HG02588 (cell line): Measurements from ENCODE around the gene UBE2E2.

Source experiments
- ATAC-seq: cut with Tn5 transposase; IDR thresholded peaks from one replicate; pipeline ENCODE4 v1.9.1; 2021; ENCODE audit warnings: mild to moderate bottlenecking, moderate library complexity; ENCODE audit not compliant: unreplicated experiment

UBE2E2 gene

DNA sequence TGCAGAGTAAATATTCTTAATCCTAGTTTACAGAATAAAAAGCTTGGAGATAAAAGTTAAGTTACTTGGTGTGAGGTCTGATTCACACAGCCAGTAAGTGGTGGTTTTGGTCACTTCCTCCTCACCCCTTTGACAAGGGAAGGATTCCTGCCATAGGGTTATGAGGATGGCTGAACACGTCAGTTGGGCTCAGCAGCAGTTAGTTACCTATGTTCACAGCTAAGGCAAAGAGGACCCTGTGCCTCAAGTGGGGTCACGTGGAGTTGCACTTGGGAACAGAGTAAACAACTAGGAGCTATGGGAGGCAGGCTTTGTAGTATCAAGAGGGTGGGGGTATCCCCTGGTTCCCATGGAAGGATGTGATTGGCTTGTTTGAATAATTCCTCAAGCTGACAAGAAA, 232.2 kb downstream of the UBE2E2 start:
- ATAC-seq: no peak

DNA sequence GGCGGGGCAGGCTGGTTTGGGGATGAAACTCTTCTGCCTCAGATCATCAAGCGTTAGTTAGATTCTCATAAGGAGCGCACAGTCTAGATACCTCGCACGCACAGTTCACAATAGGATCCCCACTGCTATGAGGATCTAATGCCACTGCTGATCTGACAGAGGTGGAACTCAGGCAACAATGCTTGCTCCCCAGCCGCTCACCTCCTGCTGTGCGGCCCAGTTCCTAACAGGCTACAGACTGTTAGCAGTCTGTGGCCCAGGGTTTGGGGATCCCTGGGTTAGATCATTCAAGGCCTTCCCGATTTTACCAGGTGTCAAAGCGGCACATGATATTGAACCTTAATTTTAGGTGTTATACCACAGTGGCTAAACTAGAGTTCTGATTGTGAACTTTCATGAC, 232.8 kb downstream of the UBE2E2 start:
- ATAC-seq: no peak

- ATAC-seq: no peak
Observed at GRCh38 chr3:23437484-23438145, 234.5 kb downstream of the UBE2E2 start.

DNA sequence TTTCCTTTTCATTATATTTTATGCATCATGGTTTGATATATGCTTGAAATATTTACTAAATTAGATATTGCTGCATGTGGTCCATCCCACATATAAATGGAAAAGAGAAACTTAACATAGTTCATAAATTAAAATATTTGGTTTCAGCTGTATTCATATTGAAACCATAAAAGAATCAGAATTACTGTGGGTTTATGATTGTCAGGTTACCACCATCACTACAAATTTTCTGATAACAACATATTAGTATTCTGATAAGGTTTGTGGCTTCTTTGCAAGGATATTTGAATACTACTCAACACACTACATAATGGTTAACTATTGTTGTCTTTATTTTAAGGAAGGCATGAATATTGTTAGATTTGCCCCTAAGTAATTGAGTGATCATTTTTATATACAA, 235.5 kb downstream of the UBE2E2 start:
- no peak for ATAC-seq

DNA sequence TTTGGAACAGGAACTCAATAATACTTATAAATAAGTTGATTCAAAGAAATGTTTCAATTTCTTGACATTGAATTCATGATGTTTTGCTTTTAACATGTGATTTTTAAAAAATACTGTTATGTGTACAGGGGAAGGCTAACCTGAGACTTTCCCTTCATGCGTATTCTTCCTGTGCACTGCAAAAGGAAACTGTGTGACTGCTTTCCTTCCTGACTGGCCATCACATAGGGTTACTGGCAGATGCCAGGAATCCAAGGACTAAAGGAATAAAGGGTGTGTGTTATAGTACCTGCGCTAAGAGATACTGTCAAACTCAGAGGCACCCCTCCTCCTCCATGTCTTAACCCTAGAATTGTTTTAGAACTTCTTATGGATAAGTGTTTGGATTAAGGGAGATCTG, 236.0 kb downstream of the UBE2E2 start:
- ATAC-seq: no peak

- ATAC-seq: no peak
Observed at GRCh38 chr3:23440416-23441294, 237.5 kb downstream of the UBE2E2 start.

GRCh38 chr3:23442598-23443383, 239.7 kb downstream of the UBE2E2 start:
- peak; percentile 62 for ATAC-seq

DNA sequence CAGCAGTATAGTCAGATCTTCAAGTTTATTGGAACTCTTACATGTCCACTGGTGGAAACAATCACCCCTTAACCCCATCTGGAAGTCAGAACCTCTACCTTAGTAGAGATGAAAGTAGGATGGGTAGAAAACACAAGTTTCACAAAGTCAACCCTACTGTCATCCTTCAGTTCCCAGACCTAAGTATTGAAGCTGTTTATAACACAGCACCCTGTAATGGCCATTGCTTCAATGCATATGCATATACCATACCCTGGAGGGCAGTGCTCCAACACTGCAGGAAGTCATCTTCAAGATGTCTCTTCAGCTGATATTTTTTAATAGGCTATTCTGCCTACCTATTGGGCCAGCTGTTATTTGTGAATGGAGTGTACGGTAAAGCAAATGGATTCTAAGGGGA, 241.3 kb downstream of the UBE2E2 start:
- no peak for ATAC-seq

GRCh38 chr3:23446301-23446700, 243.2 kb downstream of the UBE2E2 start:
- no peak for ATAC-seq

DNA sequence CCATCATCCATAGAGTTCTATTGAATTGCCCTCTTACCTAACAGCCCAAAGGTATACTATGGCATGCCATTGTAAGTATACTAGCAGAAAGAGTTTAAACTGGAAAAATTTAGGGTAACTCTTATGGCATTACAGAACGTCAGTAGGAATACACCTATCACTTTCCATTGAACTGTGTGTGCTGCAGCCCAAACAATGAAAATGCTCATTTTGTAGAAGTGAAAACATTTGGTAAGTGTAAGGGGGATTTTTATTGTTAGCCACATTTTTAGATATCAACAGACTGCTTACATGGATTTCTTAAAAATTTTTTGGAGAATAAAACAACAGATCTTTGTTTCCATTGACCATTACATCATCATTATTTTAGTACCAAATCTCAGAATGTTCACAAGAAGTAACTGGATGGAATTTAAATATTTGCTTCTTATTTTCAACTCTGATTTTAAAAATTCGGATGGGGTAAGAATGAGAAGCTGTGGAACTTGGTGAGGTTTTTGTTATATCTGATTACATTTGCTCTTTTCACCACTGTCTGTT, 245.9 kb downstream of the UBE2E2 start:
- no peak for ATAC-seq

- no peak for ATAC-seq
Observed at GRCh38 chr3:23450051-23450450, 246.9 kb downstream of the UBE2E2 start.

GRCh38 chr3:23450806-23451205, 247.7 kb downstream of the UBE2E2 start:
- ATAC-seq: no peak

GRCh38 chr3:23452408-23452807, 249.3 kb downstream of the UBE2E2 start:
- ATAC-seq: no peak

DNA sequence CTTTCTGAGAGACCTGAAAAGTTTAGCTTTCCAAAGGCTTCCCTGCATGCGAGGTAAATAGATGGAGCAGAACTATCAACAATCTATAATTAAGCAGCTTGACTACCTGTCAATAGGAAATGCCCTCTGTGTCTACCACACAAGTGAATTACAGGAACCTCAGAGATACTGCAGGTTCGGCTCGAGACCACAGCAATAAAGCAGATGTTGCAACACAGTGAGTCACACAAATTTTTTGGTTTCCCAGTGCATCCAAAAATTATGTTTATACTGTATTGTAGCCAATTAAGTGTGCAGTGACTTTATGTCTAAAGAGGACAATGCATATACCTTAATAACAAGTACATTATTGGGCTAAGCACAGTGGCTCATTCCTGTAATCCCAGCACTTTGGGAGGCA, 252.0 kb downstream of the UBE2E2 start:
- ATAC-seq: no peak

GRCh38 chr3:23455775-23456174, 252.6 kb downstream of the UBE2E2 start:
- no peak for ATAC-seq

DNA sequence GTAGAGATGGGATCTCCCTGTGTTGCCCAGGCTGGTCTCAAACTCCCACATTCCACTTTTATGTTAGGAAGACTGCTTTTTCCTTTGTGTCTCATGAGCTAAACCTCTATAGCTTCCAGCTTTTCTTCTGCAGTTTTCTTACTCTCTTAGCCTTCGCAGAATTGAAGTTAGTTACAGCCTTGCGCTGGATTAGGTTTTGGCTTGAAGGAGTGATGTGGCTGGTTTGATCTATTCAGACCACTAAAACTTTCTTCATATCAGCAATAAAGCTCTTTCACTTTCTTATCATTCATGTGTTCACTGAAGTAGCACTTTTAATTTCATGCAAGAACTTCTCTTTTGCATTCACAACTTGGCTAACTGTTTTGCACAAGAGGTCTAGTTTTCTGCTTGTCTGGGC, 254.6 kb downstream of the UBE2E2 start:
- ATAC-seq: no peak

DNA sequence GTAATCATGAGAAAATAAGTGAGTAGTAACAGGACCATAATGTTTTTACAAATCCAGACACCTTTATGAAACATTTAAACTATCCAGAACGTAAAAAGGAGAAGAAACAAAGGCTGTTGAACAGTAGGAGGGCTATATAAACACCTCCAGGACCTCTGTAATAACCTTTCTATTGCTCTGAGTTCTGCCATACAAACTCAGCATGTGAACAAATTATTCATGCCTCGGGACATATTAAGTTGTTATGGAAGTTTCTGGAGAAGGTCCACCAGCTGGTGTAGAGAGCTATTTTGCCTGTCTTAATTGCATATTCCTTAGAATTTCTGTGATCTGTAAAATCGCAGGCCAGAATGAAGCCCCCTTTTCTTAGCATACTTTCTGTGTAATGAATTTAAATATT, 256.3 kb downstream of the UBE2E2 start:
- ATAC-seq: no peak

- ATAC-seq: no peak
Observed at GRCh38 chr3:23459889-23460546, 256.9 kb downstream of the UBE2E2 start.

GRCh38 chr3:23461069-23461468, 257.9 kb downstream of the UBE2E2 start:
- no peak for ATAC-seq

GRCh38 chr3:23463791-23464190, 260.7 kb downstream of the UBE2E2 start:
- ATAC-seq: no peak

DNA sequence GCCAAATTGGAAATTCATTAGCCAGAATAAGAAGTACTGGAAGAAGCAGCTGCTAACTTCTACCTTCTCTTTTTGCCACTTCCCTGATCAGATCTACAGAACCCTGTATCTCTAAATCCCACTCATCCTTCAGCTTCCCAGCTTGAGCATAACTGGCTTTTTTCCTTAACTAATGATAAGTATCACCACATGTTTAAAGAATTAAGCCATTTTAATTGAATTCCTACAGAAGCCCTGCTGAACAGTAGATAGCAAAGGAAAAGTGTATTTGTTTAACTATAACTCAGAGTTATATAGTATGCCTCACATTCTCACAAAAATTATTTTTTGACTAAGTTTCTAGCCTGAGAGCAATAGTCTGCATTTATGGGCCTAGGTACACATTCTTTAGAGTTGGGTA, 262.4 kb downstream of the UBE2E2 start:
- no peak for ATAC-seq
